Astrocyte (in vitro differentiated cells and primary cell): ENCODE results near the gene C13orf46.

Experiments used
- EZH2 ChIP-seq: IDR thresholded peaks from 2 replicates; pipeline ENCODE4 v1.6.1; 2012; ENCODE audit warnings: mild to moderate bottlenecking, low read length, inconsistent platforms; ENCODE audit not compliant: insufficient read depth
- TF ChIP-seq, protein P1 (sequence below): IDR thresholded peaks from 2 replicates; pipeline ENCODE4 v1.5.1; 2011; ENCODE audit warnings: low read depth, mild to moderate bottlenecking, inconsistent platforms, low read length, moderate library complexity; ENCODE audit not compliant: insufficient read depth

DNA sequence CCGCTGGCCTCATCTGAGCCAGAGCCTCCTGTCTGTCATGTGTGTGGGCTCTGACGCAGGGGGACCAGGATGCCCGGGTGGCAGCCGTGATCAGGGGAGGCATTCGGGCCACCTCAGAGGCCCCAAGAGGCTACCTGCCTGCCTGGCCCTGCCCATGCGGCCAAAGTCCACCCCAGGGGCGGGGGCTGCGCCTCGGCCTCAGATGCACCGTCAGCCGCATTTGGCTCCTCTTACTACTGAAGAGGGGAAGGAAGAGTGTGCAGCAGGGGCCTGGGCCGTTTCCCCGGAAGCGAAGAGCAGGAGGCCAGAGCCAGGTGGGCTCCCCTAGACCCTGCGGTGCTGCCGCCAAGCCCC lies 34.0 kb downstream of the C13orf46 start:
- TF ChIP-seq, protein P1, sequence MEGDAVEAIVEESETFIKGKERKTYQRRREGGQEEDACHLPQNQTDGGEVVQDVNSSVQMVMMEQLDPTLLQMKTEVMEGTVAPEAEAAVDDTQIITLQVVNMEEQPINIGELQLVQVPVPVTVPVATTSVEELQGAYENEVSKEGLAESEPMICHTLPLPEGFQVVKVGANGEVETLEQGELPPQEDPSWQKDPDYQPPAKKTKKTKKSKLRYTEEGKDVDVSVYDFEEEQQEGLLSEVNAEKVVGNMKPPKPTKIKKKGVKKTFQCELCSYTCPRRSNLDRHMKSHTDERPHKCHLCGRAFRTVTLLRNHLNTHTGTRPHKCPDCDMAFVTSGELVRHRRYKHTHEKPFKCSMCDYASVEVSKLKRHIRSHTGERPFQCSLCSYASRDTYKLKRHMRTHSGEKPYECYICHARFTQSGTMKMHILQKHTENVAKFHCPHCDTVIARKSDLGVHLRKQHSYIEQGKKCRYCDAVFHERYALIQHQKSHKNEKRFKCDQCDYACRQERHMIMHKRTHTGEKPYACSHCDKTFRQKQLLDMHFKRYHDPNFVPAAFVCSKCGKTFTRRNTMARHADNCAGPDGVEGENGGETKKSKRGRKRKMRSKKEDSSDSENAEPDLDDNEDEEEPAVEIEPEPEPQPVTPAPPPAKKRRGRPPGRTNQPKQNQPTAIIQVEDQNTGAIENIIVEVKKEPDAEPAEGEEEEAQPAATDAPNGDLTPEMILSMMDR, result no peak
- no peak for TF ChIP-seq EZH2
